ENCODE data around the gene NDEL1. TPM values are rescaled to one million over a fixed set of nuclear protein-coding genes. Genes with fewer than 3 reads are reported as not detected.

Gene NDEL1
- polyA plus RNA-seq, 3 donors, result 14.8 to 68.8 (median 54.0) TPM

DNA sequence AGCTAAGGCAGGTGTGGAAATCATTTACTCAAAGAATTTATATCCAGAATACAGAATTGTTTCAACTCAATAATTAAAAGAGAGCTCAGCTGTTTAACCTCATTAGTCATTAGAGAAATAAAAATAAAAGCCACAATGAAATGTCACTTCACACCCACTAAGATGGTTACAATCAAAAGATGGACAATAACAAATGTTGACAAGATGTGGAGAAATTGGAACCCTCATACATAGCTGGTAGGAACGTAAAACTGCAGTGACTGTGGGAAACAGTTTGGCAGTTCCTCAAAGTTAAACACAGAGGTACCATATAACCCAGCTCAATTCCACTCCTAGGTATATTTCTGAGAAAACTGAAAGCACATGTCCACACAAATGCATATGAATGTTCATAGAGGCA, 49.8 kb downstream of the NDEL1 start:
- WGBS, 3 donors, result 94 to 98% (median 97%) methylated on average over 1 of the region's 1 CpG
- no peak overlapping the region for H3K27ac ChIP-seq (ENCODE audit: low read depth, low read length)

DNA sequence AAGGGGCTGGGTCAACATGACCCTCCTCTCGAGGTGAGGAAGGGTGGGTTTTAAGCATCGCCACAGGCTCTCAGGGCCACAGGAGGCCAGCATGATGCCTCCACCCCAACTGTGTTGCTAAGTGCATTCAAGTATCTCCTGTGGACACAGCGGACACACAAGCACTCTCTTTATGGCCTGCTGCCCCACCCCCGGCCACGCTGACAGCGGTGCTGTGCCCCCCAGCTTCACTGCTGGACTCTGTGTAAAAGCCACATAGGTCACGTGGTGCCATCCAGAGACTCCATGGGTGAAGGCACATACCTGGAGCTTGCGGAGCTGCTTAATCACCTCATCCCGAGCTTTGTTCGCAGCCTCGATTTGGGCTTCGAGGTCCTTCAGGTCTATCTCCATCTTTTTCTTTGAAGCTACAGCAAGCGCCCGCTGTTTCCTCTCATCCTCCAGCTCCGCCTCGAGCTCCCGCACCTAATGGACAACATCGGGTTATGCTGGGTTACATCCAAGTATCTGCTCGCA, 51.5 kb downstream of the NDEL1 start:
- H3K27ac ChIP-seq (ENCODE audit: low read depth, low read length), result no peak overlapping the region
- WGBS, 3 donors, result 86 to 93% (median 92%) methylated on average over 19 of the region's 19 CpGs

DNA sequence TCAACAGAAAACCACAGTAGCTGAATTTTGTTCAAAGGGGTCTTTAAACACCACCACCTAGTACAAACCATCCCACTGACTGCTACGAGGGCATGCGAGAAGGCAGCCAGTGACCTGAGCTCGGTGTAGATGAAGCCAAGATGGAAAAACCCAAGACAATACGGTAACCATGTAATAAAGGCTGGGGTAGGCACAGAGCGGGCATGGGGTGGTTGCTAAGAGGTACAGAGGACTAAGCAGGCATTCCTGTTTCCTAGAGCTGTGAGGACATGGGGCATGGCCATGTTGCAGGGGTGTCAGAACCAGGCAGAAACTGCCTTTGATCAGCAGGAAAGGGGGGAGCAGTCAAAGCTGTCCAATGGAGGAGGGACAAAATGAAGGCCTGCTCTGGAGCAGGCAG, 52.1 kb downstream of the NDEL1 start:
- 95 to 97% (median 95%) methylated on average over 5 of the region's 5 CpGs for WGBS, 3 donors
- no peak overlapping the region for H3K27ac ChIP-seq (ENCODE audit: low read depth, low read length)

DNA sequence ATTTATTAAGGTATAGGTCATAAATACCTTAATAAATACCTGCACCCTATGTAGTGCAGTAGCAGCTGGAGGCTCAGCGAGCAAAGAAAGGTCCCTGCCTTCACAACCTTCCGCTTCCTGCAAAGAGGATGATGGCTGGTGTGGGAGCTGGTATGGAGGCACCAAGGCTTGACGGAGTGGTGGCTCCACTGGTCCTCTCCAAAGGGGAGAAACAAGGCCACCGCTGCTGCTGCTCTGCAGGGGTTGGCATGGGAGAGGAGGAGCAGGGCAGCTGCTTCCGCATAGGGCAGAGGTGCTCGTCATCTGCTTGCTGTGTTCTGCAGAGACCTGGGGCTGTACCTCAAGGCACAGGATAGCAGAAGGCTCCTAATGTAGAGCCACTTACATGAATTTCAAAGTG, 52.8 kb downstream of the NDEL1 start:
- WGBS, 3 donors, result 95 to 98% (median 97%) methylated on average over 6 of the region's 6 CpGs
- no peak overlapping the region for H3K27ac ChIP-seq (ENCODE audit: low read depth, low read length)

DNA sequence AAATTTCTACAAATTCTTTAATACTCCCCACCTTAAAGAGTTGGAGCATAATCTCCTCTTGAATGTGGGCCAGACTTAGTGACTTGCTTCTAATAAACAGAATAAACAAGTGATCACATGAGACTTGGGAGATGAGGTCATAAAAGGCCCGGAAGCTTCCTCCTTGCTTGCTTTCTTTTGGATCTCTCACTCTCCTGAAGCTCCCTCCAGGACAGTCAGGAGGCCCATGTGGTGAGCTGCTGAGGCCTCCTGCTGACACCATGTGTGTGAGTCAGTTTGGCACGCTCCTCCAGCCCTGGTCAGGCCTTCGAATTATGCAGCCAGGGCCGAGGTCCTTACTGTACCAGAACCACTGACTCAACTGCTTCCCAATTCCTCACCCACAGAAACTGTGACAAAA, 53.2 kb downstream of the NDEL1 start:
- no peak overlapping the region for H3K27ac ChIP-seq (ENCODE audit: low read depth, low read length)
- 55 to 84% (median 57%) methylated on average over 4 of the region's 4 CpGs for WGBS, 3 donors

DNA sequence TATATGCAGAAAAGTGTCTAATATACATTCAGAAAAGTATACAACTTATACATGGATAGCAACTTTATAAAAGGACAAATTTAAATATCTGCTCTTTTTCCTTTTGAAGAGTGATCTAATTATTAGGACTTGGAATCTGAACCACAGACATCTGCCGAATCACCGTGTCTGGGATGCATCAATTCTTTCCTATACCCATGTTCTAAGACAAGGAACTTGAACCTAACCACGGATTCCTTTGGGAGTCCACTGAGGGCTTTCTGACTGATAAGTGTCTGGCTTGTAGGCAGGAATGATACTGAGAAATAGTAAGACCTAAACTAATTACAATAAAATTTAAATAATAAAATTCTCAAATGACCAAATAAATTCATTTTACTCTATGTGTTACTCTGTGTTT, 54.2 kb downstream of the NDEL1 start:
- 89 to 92% (median 90%) methylated on average over 3 of the region's 3 CpGs for WGBS, 3 donors

DNA sequence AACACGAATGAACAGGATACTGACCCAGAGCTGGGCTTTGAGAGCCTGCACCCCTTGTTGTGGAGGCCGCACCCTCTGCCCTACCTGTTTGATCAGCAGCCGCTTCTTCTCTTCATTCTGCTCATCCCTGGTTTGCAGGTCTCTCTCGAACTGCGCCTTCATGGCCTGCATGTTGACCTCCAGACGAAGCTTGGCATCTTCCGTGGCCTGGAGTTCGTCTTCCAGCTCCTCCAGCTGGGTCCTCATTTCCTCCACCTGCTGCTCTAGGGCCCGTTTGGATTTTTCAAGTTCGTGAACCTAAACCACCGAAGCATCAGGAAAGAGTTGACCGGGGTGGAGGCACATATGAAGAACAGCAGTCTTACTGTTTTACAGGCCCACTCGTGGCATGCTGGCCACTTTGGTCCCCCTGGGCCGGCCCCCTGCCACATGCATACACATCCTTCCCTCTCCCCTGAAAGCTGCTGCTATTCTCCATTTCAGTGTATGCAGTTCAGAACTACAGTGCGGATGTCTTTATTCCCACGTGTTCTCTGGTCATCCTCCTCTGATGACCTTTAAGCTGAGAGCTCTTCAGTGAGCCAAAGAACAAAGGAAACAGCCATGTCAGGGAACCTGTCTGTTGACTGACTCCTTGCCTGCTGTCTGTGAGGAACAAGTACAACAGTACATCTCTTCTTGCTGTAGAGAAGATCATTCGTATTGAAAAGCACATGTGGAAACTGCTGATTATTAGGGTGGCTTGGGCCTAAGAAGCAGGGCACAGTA, 54.8 kb downstream of the NDEL1 start:
- 83 to 92% (median 89%) methylated on average over 17 of the region's 17 CpGs for WGBS, 3 donors

More for the DNA sequence above, 54.2 kb downstream of the NDEL1 start:
- no peak overlapping the region for H3K27ac ChIP-seq (ENCODE audit: low read depth, low read length)

DNA sequence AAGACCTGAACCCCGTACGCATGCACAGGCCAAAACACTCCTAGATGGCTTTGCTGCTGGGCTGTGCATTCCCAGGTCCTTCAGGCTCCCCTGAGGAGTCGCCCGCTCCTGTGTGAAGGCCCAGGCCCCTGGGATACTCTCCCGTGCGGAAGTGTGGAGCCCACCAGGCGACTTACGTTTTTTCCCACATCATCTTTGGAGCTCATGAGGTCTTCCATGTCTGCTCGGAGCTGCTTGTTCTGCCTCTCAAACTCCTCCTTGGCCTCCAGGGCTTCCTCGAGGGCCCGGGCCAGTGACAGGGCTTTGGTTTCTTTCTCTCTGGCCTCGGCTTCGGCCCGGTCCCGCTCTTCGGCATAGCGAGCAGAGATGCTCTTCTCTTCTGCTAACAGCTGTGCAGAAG, 56.4 kb downstream of the NDEL1 start:
- 95 to 96% (median 96%) methylated on average over 17 of the region's 17 CpGs for WGBS, 3 donors
- no peak overlapping the region for H3K27ac ChIP-seq (ENCODE audit: low read depth, low read length)

More for the DNA sequence above, 54.8 kb downstream of the NDEL1 start:
- no peak overlapping the region for H3K27ac ChIP-seq (ENCODE audit: low read depth, low read length)

DNA sequence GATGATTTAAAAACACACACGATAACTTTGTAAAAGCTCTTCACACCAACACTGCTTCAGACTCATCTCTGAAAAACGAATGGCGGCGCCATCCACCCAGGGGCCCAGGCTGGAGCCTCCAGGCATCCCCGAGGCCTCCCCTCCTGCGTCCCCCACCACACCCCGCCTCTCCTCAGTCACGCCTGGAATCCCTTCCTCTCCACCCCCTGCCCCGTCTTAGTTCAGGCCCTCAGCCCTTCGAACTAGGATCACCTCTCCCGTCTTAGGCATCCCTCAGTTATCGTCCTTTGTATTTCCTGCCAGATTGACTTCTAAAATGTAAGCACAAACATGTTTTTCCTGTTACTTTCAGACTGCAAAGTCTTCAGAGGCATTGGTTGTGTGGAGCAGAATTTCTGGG, 58.3 kb downstream of the NDEL1 start:
- no peak overlapping the region for H3K27ac ChIP-seq (ENCODE audit: low read depth, low read length)
- WGBS, 3 donors, result 84 to 95% (median 87%) methylated on average over 12 of the region's 12 CpGs

DNA sequence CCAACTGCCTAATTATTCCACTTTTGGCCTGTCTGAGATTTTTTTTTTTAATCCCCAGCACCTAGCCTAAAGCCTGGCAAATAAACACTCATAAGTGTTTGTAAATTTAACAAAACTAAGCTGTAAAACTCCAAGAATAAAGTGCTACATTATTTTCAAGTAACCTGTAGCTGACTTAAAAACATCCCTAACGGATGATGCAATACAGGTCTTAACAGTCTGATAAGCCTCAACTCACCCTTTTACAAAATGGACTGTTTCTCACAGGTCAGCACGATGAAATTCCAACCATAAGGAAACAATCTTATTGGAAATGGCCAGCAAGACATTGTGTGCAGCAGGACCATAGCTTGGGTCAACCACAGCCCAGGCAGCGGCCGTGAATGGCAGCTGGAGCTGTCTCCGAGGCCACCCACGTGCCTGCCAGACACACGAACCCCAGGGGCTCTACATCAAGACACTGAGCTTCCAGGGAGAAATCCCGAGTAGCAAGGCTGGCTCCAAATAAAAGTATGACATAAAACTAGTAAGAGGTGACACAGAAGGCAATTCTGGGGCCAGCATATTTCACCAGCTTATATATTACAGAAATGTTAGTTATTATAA, 58.9 kb downstream of the NDEL1 start:
- WGBS, 3 donors, result 88 to 89% (median 89%) methylated on average over 8 of the region's 8 CpGs
- H3K27ac ChIP-seq (ENCODE audit: low read depth, low read length), result no peak overlapping the region

DNA sequence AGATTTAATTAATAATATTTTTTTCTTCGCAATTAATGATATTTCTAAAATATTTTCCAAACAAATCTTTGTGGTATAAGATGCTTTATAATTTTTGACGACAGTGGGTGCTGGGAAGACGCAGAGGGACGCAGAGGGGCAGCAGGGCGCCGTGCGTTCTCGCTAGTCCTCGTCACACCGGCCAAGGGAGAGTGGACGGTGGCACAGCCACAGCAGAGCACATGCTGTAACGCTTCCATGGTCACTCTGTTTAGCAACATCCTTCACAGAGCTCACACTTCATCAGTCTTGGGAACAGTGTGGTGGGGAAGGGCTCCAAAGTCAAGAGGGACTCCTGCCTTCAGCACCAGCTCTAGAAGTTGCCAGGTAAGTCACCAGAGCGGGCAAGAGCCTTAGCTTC, 60.4 kb downstream of the NDEL1 start:
- H3K27ac ChIP-seq (ENCODE audit: low read depth, low read length), result no peak overlapping the region
- 87 to 89% (median 88%) methylated on average over 13 of the region's 13 CpGs for WGBS, 3 donors

DNA sequence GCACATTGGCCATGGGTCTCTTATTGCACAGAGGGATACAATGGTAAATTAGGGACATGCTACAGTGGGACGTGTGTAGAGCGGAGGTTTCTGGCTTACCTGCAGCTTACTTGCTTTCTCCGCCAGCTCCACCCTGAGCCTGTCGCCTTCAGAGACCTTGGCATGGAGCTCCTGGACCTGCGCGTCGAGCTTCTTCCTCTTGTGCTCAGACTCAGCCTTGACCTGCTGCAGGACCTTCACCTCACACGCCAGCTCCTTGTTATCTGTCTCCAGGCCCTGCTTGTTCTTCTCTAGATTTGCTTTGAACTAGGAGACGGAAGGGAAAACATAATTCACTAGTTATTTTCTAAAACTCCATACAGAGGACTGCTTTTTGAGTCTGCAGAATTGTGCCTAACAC, 63.5 kb downstream of the NDEL1 start:
- WGBS, 3 donors, result 89 to 93% (median 92%) methylated on average over 9 of the region's 9 CpGs
- H3K27ac ChIP-seq (ENCODE audit: low read depth, low read length), result no peak overlapping the region

DNA sequence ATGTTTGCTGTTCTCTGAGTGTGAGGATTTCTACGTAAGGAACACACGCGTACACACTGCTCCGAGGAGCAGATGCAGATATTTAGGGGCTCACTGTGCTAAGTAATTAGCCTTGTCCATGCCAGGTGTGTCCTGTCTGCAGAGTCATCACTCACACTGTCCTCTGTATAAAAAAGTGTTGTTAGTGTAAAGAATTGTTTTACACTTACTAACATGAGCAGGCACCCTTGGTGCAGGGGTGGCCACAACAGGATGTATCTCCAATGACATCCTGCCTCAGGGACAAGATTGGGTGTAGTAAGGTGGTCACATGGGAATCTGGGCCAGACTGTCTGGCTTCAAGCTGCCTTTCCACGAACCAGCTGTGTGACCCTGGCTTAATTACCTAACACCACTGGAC, 63.9 kb downstream of the NDEL1 start:
- 76 to 86% (median 80%) methylated on average over 5 of the region's 5 CpGs for WGBS, 3 donors
- H3K27ac ChIP-seq (ENCODE audit: low read depth, low read length), result no peak overlapping the region

DNA sequence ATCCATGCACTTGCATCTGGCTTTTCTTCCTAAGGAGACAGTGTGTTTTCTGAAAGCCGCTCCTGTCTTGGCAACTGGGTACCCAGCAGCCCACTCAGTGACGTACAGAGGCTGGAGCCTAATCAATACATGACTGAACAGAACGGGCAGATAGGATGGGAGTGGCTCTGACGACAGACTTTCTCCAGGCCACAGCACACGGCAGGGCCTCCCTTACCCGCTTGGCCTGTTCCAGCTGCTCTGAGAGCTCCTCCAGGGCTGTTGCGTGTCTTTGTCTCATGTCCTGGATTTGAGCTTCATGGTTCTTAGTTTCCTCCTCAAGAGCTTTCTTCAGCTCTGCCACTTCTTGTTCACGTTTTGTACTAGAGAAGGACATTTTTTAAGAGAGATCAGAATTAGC, 64.9 kb downstream of the NDEL1 start:
- H3K27ac ChIP-seq (ENCODE audit: low read depth, low read length), result no peak overlapping the region
- 87 to 92% (median 91%) methylated on average over 8 of the region's 8 CpGs for WGBS, 3 donors

DNA sequence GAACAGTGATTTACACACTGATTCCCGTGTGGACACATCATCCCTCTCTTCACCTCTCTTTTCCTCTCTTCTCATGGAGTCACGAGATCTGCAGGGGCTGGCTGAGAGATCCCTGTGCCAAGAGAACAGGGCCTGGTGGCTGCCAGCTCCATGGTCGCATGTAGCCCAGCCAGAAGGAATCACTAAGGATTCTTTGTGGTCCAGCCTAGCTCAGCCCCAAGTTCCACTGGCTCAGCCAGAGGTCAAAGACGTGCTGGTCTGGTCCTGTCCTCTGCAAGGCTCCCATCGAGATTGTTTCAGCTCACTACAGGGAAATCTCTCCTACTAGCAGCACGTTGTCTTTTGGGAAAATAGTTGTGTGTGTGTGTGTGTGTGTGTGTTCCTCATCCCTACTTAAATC, 66.4 kb downstream of the NDEL1 start:
- WGBS, 3 donors, result 59 to 90% (median 84%) methylated on average over 6 of the region's 6 CpGs
- H3K27ac ChIP-seq (ENCODE audit: low read depth, low read length), result no peak overlapping the region

DNA sequence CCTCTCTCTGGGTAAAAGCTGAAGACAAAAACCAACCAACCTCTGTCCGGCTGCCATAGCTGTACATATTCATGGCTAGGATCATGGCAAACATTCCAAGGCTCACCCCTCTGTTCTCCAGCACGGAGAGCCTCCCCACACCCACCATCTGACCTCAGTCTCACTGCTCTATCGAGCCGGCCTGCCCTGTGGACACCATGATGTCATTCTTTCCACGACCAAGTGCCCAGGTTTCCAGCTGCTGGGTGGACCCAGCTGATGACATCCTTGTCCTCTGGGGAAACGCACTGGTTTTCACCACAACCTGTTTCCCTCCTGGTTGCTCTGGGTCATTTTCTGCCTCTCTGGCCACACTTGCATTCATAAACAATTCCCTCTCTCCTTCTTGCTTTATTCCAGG, 67.7 kb downstream of the NDEL1 start:
- no peak overlapping the region for H3K27ac ChIP-seq (ENCODE audit: low read depth, low read length)
- 59 to 76% (median 66%) methylated on average over 6 of the region's 6 CpGs for WGBS, 3 donors

DNA sequence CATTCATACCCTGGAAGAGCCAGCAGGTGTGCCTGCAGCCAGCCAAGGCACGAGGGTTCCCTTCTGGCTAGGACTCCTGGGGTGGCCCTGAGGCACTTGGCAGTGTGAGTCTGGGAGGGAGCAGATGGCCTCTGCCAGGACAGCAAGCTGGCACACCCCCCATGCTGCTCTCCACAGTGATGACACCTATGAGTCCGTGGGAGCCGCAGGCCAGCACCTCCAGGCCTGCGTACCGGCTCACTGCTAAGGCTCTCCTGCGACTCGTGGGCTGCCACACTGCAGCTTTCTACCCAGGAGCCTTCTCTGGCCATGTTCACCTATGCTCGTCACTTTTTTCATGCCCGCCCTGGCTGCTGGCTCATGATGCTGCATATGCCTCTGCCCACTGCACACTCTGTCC, 68.1 kb downstream of the NDEL1 start:
- WGBS, 3 donors, result 81 to 92% (median 86%) methylated on average over 9 of the region's 9 CpGs
- H3K27ac ChIP-seq (ENCODE audit: low read depth, low read length), result no peak overlapping the region

DNA sequence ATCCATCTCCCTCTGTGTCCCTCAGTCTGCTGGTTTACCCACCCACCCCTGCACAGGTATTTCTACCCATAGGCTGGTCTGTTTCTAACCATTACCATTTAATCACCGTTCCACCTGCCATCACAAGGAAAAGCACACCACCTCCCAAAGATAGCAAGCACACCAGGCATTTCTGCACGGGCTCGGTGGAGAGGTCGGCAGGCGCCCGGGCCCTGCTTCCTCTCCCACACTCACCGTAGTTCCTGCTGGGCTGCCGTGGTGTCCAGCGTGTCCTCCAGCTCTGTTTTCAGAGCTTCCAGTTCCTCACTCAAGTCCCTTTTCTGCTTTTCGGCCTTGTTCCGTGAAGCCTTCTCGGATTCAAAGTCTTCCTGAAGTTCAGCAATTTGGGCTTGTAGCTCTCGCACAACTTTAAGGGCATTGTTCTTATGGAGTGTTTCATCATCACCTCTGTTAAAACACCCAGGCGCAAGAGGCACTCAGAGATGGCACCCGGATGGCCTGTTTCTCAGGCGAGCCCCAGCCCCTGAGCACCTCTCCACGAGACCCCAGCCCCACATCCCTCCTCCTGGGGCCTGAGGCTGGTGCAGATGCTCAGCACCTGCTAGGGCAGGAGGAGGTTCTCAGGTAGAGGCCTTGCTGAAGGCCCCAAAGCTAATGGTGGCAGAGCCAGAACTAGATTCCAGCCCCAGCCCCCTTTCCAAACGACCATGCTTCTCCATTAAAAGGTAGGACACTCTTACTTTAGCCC, 69.0 kb downstream of the NDEL1 start:
- no peak overlapping the region for H3K27ac ChIP-seq (ENCODE audit: low read depth, low read length)
- 93 to 96% (median 93%) methylated on average over 18 of the region's 18 CpGs for WGBS, 3 donors

DNA sequence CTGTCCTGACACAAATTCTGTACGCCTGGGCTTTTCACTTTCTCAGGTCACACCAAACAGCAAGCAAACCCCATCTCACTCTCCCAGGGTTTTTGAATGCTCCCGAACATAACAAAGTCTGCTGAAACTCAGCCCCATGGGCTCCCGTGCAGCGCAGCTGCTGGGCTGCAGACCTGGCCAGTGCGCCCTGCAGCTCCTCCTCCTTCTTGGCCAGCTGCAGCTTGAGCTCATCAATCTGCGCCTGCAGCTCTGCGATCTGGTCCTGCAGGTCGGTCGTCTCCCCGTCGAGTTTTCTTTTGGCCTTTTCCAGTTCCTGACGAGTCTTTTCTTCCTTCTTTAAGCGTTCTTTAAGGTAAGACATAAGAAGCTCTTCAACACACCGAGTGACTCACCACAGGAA, 70.5 kb downstream of the NDEL1 start:
- H3K27ac ChIP-seq (ENCODE audit: low read depth, low read length), result no peak overlapping the region
- WGBS, 3 donors, result 85 to 90% (median 88%) methylated on average over 14 of the region's 14 CpGs
